Suprapubic skin (tissue), 4 donors: ENCODE measurements around the gene SSR4.

Experiments used
- POLR2A ChIP-seq, 2 donors: fragments of 450-650 bp; IDR thresholded peaks; one replicate each; pipeline ENCODE4 v1.6.1; 2017; ENCODE audit warnings: antibody characterized with exemption in 2 of 2, mild to moderate bottlenecking in 2 of 2, moderate library complexity in 2 of 2
- POLR2AphosphoS5 ChIP-seq, 3 donors: sonication (generic); formaldehyde crosslinking; IDR thresholded peaks; one replicate each; pipeline ENCODE4 v1.6.1; 2017; ENCODE audit warnings: antibody characterized with exemption in 3 of 3
- TF ChIP-seq, protein P1 (sequence below), 2 donors: fragments of 200-600 bp in 1 of 2; fragments of 450-650 bp in 1 of 2; sonication (generic) in 1 of 2; IDR thresholded peaks; one replicate each; pipeline ENCODE4 v1.5.1; 2016 to 2019; ENCODE audit warnings: antibody characterized with exemption in 2 of 2, mild to moderate bottlenecking in 1 of 2, moderate library complexity in 1 of 2

DNA sequence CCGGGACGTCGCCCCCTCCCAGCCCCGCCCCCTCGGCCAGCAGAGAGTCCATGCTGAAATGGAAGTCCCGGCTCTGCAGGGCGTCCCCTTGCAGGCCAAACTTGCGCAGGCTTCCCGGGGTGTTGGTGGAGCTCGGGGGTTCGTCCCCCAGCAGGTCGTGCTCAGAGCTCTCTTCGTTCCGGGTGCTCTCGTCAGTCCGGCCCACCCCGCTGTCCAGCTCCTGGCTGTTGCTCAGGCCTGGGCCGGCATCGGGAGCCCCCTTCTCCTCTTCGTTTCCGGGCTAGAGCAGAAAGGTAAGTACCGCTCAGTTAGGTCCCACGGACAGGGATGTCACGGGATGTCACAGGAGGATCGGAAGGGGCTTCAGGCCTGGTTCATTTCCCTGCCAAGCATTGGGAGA is 10.2 kb downstream of the SSR4 start:
- TF ChIP-seq, protein P1, sequence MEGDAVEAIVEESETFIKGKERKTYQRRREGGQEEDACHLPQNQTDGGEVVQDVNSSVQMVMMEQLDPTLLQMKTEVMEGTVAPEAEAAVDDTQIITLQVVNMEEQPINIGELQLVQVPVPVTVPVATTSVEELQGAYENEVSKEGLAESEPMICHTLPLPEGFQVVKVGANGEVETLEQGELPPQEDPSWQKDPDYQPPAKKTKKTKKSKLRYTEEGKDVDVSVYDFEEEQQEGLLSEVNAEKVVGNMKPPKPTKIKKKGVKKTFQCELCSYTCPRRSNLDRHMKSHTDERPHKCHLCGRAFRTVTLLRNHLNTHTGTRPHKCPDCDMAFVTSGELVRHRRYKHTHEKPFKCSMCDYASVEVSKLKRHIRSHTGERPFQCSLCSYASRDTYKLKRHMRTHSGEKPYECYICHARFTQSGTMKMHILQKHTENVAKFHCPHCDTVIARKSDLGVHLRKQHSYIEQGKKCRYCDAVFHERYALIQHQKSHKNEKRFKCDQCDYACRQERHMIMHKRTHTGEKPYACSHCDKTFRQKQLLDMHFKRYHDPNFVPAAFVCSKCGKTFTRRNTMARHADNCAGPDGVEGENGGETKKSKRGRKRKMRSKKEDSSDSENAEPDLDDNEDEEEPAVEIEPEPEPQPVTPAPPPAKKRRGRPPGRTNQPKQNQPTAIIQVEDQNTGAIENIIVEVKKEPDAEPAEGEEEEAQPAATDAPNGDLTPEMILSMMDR (IDR thresholded peaks at IDR 0.05) = no peak
- TF ChIP-seq POLR2AphosphoS5 (IDR thresholded peaks at IDR 0.05) = no peak
- TF ChIP-seq POLR2A (IDR thresholded peaks at IDR 0.05) = no peak
